GM12891 (cell line): Measurements from ENCODE around the gene G3BP1.
"Not testable (repeated sequence)": the region's sequence is repeated elsewhere in the genome, so short reads cannot be mapped to it uniquely, and the experiment has no call there.

Experiments
- POLR2A ChIP-seq: IDR thresholded peaks from 2 replicates; pipeline ENCODE4 v1.6.1; 2011; ENCODE audit warnings: low read depth, low read length, control low read depth
- POLR2AphosphoS5 ChIP-seq: IDR thresholded peaks from 2 replicates; pipeline ENCODE4 v1.6.1; 2011; ENCODE audit warnings: low read depth, low read length, control low read depth

- not testable (repeated sequence) for TF ChIP-seq POLR2AphosphoS5, POLR2A
Measured at GRCh38 chr5:151729597-151729996, 42.2 kb upstream of the G3BP1 start.
